Thyroid gland (tissue), 4 donors: ENCODE results near the gene EHD3.

ENCODE experiments used
- CTCF ChIP-seq, 6 experiments: fragments of 200-600 bp in 3 of 6; fragments of 450-650 bp in 3 of 6; sonication (generic) in 3 of 6; IDR thresholded peaks; one replicate each; pipeline ENCODE4 v1.5.1; 2016 to 2019; ENCODE audit warnings: antibody characterized with exemption in 6 of 6, mild to moderate bottlenecking in 2 of 6, inconsistent platforms in 1 of 6, moderate library complexity in 1 of 6
- POLR2A ChIP-seq, 2 donors: fragments of 450-650 bp; IDR thresholded peaks; one replicate each; pipeline ENCODE4 v1.6.1; 2017; ENCODE audit warnings: antibody characterized with exemption in 2 of 2, mild to moderate bottlenecking in 2 of 2, moderate library complexity in 1 of 2

DNA sequence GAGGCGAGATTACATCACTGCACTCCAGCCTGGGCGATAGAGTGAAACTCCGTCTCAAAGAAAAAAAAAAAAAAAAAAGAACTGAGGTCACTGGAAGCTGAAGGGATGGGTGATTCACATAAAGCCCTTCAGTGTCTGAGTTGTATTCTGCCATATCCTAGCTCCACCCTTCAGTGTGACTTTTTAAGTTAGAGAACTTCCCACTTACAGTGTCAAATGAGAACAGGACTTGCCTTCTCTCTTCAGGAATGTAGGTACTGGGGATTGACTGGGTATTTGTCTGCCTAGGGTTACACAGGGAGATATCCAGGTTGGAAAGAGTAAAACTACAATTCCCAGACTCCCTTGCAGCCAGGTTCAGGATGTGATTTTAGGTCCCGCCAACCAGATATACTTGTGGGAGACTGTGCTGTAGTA lies 37.9 kb downstream of the EHD3 start:
- no peak for TF ChIP-seq POLR2A (IDR thresholded peaks at IDR 0.05)
- TF ChIP-seq CTCF (IDR thresholded peaks at IDR 0.05) = no peak
